Brain microvascular endothelial cell (primary cell): ENCODE data around the gene APOA5.

Source experiments
- DNase-seq: peaks from one replicate; pipeline ENCODE4 v3.0.0-alpha.2; 2020
- H3K27ac ChIP-seq: fragments of 250-450 bp; sonication (Bioruptor Pico); 2 replicates; pipeline ENCODE4 v1.5.1; 2020; ENCODE audit warnings: mild to moderate bottlenecking, moderate library complexity
- H3K27me3 ChIP-seq: fragments of 250-450 bp; sonication (Bioruptor Pico); replicated peaks from 2 replicates; pipeline ENCODE4 v1.5.1; 2020; ENCODE audit warnings: mild to moderate bottlenecking
- H3K36me3 ChIP-seq: fragments of 250-450 bp; sonication (Bioruptor Pico); replicated peaks from 2 replicates; pipeline ENCODE4 v1.5.1; 2020; ENCODE audit warnings: mild to moderate bottlenecking
- H3K4me3 ChIP-seq: 2 replicates; pipeline ENCODE4 v1.5.1; 2011; ENCODE audit warnings: low read depth, mild to moderate bottlenecking, control low read depth, low read length, moderate library complexity
- CTCF ChIP-seq: IDR thresholded peaks from 2 replicates; pipeline ENCODE4 v1.5.1; 2011; ENCODE audit warnings: low read depth, mild to moderate bottlenecking, moderate library complexity, low read length, control low read depth, inconsistent platforms; ENCODE audit errors: missing control alignments
- in situ Hi-C: cut with HindIII; loops from 2 replicates; pipeline ENCODE4 v1.10.0; 2017; ENCODE audit warnings: low sequenced_read_pairs, low pct_ligation_motif_present

Gene APOA5

GRCh38 chr11:116786966-116787365 lies 4.7 kb downstream of the APOA5 start:
- no peak for DNase-seq
- in situ Hi-C loops = no loop called here

GRCh38 chr11:116786326-116786725 lies 5.4 kb downstream of the APOA5 start:
- no peak for TF ChIP-seq CTCF
- H3K27ac ChIP-seq = no peak overlapping the region
- in situ Hi-C loops = no loop called here
- H3K36me3 ChIP-seq = peaks cover 48% of the 10 kb centered on the region
- no peaks in the 10 kb centered on the region for H3K27me3 ChIP-seq
- DNase-seq = no peak
- no peak overlapping the region for H3K4me3 ChIP-seq

More at GRCh38 chr11:116786966-116787365, 4.7 kb downstream of the APOA5 start:
- Histone ChIP-seq H3K27ac (no peak overlapping the region), H3K4me3 (peak overlapping the region; percentile 79), H3K27me3 (no peaks in the 10 kb centered on the region), H3K36me3 (peaks cover 44% of the 10 kb centered on the region)
- no peak for TF ChIP-seq CTCF

GRCh38 chr11:116782728-116783127 lies 9.0 kb downstream of the APOA5 start:
- peaks cover 72% of the 10 kb centered on the region for H3K36me3 ChIP-seq
- H3K4me3 ChIP-seq = no peak overlapping the region
- no peaks in the 10 kb centered on the region for H3K27me3 ChIP-seq
- no peak overlapping the region for H3K27ac ChIP-seq
- no peak for TF ChIP-seq CTCF
- in situ Hi-C loops = no loop called here
- no peak for DNase-seq

GRCh38 chr11:116778556-116778955 lies 13.1 kb downstream of the APOA5 start:
- Histone ChIP-seq H3K36me3 (peaks cover 50% of the 10 kb centered on the region), H3K4me3 (no peak overlapping the region), H3K27ac (no peak overlapping the region), H3K27me3 (no peaks in the 10 kb centered on the region)
- no peak for TF ChIP-seq CTCF
- in situ Hi-C loops = no loop called here
- DNase-seq = no peak

- in situ Hi-C loops = no loop called here
- H3K36me3 ChIP-seq = peaks cover 35% of the 10 kb centered on the region
- H3K27me3 ChIP-seq = no peaks in the 10 kb centered on the region
- no peak for DNase-seq
- H3K4me3 ChIP-seq = no peak overlapping the region
- H3K27ac ChIP-seq = no peak overlapping the region
- TF ChIP-seq CTCF = no peak
Measured at GRCh38 chr11:116777056-116777455, 14.6 kb downstream of the APOA5 start.

GRCh38 chr11:116776522-116776984 lies 15.1 kb downstream of the APOA5 start:
- Histone ChIP-seq H3K27ac (no peak overlapping the region), H3K27me3 (no peaks in the 10 kb centered on the region), H3K36me3 (peaks cover 33% of the 10 kb centered on the region), H3K4me3 (no peak overlapping the region)
- in situ Hi-C loops = no loop called here
- no peak for TF ChIP-seq CTCF
- no peak for DNase-seq
